ENCODE results near the gene LMBR1. TPM values are rescaled to one million over a fixed set of nuclear protein-coding genes. Genes with fewer than 3 reads are reported as not detected.

LMBR1 gene
- total RNA-seq, 4 donors from 2014 or later = 25.2 to 68.3 (median 38.4) TPM

- no peak for DNase-seq
- H3K9me3 ChIP-seq = peaks cover 0 to 25% (median 7%) of the 10 kb centered on the region in 3 donors
- no peak overlapping the region for H3K27ac ChIP-seq
- TF ChIP-seq CTCF (IDR thresholded peaks at IDR 0.05) (no peak), POLR2A (IDR thresholded peaks at IDR 0.05) (no peak)
- intact Hi-C loops (cut with DNase I) = no loop called here
- H3K4me3 ChIP-seq = no peak overlapping the region
- H3K4me1 ChIP-seq = no peaks in the 10 kb centered on the region
- peaks cover 0 to 63% (median 0%) of the 10 kb centered on the region in 3 donors for H3K36me3 ChIP-seq
- H3K27me3 ChIP-seq = no peaks in the 10 kb centered on the region
Observed at GRCh38 chr7:156731651-156732050, 161.3 kb downstream of the LMBR1 start.

- peak overlapping the region in 1 of 4 donors; percentile 1 for H3K27ac ChIP-seq
- intact Hi-C loops (cut with DNase I) = no loop called here
Observed at GRCh38 chr7:156725936-156726335, 167.0 kb downstream of the LMBR1 start.

GRCh38 chr7:156725073-156725472 lies 167.9 kb downstream of the LMBR1 start:
- peak overlapping the region in 1 of 4 donors; percentile 32 for H3K27ac ChIP-seq

More at GRCh38 chr7:156725936-156726335, 167.0 kb downstream of the LMBR1 start:
- Histone ChIP-seq H3K9me3 (no peaks in the 10 kb centered on the region), H3K27me3 (no peaks in the 10 kb centered on the region), H3K36me3 (peaks cover 0 to 22% (median 0%) of the 10 kb centered on the region in 3 donors), H3K4me3 (no peak overlapping the region), H3K4me1 (peaks cover 0 to 11% (median 3%) of the 10 kb centered on the region in 3 donors)
- TF ChIP-seq CTCF (IDR thresholded peaks at IDR 0.05) (no peak), POLR2A (IDR thresholded peaks at IDR 0.05) (no peak)
- no peak for DNase-seq

GRCh38 chr7:156722043-156722826 lies 170.7 kb downstream of the LMBR1 start:
- H3K36me3 ChIP-seq = peaks cover 0 to 22% (median 0%) of the 10 kb centered on the region in 3 donors
- intact Hi-C loops (cut with DNase I) = no loop called here
- peaks cover 0 to 11% (median 3%) of the 10 kb centered on the region in 3 donors for H3K4me1 ChIP-seq
- H3K27ac ChIP-seq = no peak overlapping the region
- no peak overlapping the region for H3K4me3 ChIP-seq
- no peak for DNase-seq
- no peaks in the 10 kb centered on the region for H3K27me3 ChIP-seq
- H3K9me3 ChIP-seq = no peaks in the 10 kb centered on the region
- WGBS, 2 donors = 54 to 70% methylated on average over 4 of the region's 4 CpGs
- no peak for TF ChIP-seq CTCF (IDR thresholded peaks at IDR 0.05)
- no peak for TF ChIP-seq POLR2A (IDR thresholded peaks at IDR 0.05)

More at GRCh38 chr7:156725073-156725472, 167.9 kb downstream of the LMBR1 start:
- DNase-seq = no peak
- 25 to 76% methylated on average over 5 of the region's 5 CpGs for WGBS, 2 donors
- Histone ChIP-seq H3K27me3 (no peaks in the 10 kb centered on the region), H3K4me1 (peaks cover 0 to 11% (median 3%) of the 10 kb centered on the region in 3 donors), H3K4me3 (no peak overlapping the region), H3K36me3 (peaks cover 0 to 15% (median 0%) of the 10 kb centered on the region in 3 donors), H3K9me3 (no peaks in the 10 kb centered on the region)
- TF ChIP-seq CTCF (IDR thresholded peaks at IDR 0.05) (no peak), POLR2A (IDR thresholded peaks at IDR 0.05) (no peak)
- intact Hi-C loops (cut with DNase I) = no loop called here

- H3K27me3 ChIP-seq = no peaks in the 10 kb centered on the region
- DNase-seq = no peak
- no peak overlapping the region for H3K27ac ChIP-seq
- H3K4me1 ChIP-seq = no peaks in the 10 kb centered on the region
- TF ChIP-seq CTCF (IDR thresholded peaks at IDR 0.05) (no peak), POLR2A (IDR thresholded peaks at IDR 0.05) (no peak)
- peaks cover 0 to 9% (median 3%) of the 10 kb centered on the region in 3 donors for H3K9me3 ChIP-seq
- WGBS, 2 donors = 13 to 66% methylated on average over 1 to 4 of the region's 5 CpGs
- H3K36me3 ChIP-seq = peaks cover 0 to 38% (median 0%) of the 10 kb centered on the region in 3 donors
- no peak overlapping the region for H3K4me3 ChIP-seq
- intact Hi-C loops (cut with DNase I) = no loop called here
Observed at GRCh38 chr7:156703773-156704482, 189.1 kb downstream of the LMBR1 start.

Measured in esophagus squamous epithelium (tissue), 5 donors.